ENCODE data around the gene EFCAB6.

EFCAB6 gene

DNA sequence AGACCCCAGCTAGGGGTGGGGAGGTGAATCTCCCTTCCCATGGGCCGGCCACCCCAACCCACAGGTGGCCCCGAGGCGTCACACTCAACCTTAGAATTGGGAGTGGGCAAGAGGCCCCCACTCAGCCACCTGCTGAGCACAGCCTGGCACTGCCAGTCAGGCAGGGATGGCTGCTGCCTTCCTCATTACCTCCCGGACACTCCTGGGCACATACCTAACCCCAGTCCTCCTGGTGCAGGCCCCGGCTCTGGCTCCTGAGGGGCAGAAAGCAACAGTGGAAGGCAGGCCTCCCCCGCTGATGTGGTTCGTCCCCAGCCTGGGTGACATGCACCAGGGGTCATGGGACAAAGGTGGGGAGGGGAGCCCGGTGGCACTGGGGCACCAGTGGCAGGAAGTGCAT, 296.7 kb downstream of the EFCAB6 start:
- DNase-seq: no peak

DNA sequence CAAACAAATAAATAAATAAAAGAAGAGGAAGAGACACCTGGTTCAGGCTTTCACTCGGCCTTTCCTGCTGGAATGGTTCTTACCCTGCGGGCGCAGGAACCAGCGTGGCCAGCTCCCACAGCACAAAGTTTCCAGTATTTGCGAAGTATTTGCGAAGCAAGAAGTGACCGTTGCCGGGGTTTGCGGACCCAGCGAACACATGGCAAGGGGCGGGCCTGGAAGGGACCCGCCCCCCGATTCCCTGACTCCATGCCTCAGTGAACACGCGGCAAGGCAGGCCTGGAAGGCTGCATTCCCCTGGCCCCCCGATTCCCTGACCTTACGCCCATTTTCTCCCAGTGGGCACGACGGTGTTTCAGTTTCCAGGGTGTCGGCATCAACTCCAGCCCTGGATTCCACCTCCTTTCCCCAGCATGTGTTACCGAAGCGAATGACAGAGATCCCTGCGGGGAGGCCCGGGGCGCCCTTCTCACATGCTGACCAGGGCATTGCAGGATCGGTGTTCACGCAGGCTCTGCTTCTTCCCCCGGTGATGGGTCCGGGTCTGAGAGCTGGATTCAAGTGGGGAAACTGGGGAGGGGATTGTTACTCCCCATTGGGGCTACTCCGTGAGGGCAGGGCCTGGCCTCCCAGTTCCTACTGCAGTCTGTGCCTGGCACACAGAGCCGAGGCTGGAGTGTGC, 297.5 kb downstream of the EFCAB6 start:
- DNase-seq: no peak

DNA sequence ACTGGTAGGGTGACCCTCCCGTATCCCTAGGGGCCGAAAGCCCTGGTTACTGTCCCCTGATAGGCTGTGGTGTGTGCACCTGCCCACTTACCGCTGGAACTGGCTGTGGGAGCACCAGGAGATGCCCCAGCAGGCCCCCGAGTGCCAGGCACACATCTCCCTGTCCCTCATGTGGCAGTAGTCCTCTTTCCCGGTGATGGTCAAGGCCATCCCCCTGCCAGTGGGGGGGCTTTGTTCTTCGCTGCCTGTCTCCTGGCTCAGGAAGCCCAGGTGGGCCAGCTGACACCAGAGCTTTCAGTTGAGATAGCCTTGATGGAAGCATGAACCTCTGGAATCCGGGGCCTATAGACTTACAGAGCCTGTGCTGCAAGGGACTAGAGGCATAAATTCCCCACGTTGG, 299.8 kb downstream of the EFCAB6 start:
- no peak for DNase-seq

DNA sequence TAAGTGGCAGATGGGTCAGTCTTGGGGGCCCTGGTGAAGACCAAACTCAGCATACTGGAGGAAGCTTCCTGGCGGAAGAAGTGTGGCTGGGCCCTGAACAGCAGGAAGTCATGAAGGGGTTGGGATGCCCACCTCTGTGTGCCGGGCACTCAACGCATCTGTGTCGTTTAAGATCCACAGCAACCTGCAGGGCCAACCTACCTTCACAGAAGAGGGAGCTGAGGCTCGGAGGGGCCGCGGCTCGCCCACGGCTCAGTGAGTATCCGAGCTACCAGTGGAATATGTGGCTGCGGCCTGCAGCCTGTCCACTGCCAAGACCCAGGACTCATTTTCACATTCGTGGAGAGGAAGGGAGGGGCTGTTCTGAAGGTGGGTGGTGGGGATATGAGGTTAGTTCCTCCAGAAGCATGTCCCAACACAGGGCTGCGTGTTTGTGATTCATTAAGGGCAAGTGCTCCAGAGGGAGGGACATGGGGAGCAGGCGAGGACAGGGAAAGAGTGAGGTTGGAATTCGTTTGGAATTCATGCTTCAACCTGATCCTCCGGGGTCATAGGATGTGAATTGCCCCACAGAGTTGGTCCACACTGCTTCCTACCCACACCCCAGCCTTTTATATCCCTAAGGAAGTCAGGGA, 300.7 kb downstream of the EFCAB6 start:
- no peak for DNase-seq

- no peak for DNase-seq
Observed at GRCh38 chr22:43510281-43511070, 301.6 kb downstream of the EFCAB6 start.

DNA sequence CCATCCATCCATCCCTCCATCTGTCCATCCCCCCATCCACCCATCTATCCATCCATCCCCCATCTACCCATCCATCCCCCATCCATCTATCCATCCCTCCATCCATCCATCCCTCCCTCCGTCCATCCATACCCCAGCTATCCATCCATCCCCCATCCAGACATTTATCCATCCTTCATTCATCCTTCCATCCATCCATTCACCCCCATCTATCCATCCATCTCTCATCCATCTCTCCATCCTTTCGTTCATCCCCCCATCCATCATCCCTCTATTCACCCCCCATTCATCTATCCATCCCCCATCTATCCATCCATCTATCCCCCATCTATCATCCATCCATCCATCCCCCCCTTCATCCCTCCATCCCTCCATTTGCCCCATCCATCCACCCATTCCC, 302.8 kb downstream of the EFCAB6 start:
- DNase-seq: no peak

DNA sequence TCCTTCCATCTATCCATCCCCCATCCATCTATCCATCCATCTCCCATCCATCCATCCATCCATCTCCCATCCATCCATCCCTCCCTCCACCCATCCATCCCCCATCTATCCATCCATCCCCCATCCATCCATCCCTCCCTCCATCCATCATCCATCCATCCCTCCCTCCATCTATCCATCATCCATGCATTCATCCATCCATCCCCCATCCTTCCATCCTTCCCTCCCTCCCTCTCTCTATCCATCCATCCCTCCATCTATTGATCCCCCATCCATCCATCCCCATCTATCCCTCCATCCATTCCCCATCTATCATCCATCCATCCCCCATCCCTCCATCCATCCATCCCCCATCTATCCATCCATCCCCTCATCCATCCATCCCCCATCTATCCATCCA, 303.6 kb downstream of the EFCAB6 start:
- DNase-seq: no peak

DNA sequence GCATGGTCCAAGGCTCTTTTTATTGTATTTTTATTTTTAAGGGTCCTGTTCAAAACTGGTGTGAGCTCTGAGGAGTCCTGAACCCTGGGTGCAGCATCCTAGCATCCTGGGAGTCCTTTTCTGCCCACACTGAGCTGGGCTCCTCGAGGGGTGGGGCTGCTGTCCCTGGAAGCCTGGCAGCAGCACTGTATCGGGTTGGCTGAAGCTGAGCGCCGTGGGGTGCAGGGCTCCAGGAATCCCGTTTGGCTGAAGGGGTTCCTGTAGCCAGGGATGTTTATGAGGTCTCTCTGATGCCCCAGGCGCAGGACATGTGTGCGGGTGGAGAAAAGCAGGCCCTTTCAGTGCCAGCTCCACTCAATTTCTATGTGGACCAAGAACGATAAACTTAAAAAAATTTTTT, 304.9 kb downstream of the EFCAB6 start:
- no peak for DNase-seq

DNA sequence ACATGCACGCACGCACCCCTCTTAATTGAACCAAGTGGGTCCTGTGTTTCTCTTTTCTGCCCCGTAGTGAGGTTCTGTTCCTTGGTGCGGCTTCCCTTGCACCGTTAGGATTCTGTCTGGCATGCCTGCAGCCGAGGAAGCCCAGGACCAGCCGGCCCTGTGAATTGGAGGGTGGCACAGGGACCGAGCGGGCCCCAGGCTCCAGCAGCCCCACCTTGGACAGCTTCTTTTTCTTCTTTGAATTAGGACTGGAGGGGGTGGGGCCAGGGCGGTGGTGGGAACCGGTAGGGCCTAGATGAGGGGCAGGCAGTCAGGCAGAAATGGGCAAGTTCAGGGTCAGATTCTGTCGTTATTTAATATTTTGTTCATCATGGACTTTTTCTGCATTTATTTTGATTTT, 305.6 kb downstream of the EFCAB6 start:
- no peak for DNase-seq

DNA sequence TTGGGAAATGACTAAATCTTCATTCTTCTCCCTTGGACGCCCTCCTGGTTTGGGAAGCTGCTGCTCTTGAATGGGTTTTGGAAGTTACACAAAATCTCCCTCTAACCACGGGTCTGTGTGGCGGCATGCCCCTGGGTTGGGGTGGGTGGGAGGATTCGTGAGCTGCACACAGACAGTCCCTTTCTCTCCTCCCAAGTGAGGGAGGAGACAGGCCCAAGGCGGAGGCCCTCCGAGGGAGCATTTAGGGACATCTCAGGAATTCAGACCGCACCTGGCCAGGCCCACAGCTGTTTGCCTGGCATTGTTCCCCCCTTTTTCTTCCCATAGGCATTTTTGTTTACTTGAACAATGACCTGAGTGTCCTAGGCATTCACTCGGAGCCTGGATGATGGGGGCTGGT, 306.2 kb downstream of the EFCAB6 start:
- no peak for DNase-seq

GRCh38 chr22:43505423-43505822, 306.7 kb downstream of the EFCAB6 start:
- DNase-seq: no peak

DNA sequence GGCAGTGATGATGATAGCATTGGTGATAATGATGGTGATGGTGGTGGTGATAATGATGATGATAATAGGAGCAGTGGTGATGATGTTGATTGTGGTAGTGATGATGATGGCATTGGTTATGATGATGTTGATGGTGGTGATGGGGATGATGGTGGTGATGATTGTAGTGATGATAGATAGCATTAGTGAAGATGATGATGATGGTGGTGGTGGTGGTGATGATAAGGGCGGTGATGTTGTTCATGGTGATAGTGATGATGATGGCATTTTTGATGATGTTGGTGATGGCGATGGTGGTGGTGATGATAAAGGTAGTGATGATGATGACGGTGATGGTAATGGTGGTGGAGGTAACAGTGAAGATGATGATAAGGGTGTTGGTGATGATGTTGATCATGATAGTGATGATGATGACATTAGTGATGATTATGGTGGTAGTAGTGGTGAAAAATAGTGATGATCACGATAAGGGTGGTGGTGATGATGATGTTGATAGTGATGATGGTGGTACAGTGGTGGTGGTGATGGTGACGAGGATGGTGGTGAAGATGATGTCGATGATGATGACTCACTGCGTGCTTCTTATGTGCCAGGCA, 307.3 kb downstream of the EFCAB6 start:
- DNase-seq: no peak

- no peak for DNase-seq
Observed at GRCh38 chr22:43504068-43504467, 308.0 kb downstream of the EFCAB6 start.

GRCh38 chr22:43502306-43502874, 309.7 kb downstream of the EFCAB6 start:
- DNase-seq: no peak

- DNase-seq: no peak
Observed at GRCh38 chr22:43501878-43502277, 310.2 kb downstream of the EFCAB6 start.

DNA sequence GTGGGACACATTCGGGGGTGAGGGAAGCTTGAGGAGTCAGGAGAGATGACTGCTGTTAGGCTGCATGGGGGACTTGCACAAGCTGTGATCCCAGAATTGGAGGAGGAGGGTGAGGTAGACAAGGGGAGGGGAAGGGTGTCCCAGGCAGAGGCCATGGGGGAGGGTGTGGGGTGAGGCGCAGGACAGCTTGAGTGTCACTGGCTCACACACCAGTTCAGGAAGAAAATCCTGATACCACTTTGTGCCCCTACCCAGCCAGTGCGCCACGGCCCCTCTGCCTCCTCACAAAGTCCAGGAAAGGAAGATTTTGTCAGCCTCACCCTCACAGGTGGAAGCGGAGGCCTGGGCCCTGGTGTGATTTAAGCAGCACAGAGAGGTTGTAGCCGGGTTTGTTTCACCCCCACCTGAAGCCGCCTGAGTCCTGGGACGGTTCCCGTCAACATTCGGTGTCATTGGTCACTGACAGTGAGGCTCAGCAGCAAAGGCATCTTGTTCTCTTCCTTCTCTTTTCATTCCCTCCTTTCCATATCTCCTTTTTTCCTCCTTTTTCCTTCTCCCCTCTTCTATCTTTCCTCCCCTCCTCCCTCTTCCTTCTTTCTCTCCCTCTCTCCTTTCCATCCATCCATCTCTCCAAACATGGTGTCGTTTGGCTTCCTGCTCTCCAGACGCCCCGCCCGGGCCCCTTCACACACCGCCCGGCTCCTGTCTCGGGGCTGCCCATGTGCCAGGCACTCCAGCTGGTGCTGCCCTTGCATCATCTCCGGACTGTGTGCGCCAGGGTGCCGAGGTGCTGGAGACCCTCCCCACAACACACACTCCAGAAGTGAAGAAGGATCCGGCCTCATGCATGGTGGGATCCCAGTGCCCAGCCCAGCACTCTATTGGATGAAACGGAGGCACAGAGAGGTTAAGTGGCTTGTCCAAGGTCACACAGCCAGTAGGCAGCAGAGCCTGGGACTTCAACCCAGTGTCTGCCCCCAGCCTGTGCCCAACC, 311.0 kb downstream of the EFCAB6 start:
- DNase-seq: no peak

DNA sequence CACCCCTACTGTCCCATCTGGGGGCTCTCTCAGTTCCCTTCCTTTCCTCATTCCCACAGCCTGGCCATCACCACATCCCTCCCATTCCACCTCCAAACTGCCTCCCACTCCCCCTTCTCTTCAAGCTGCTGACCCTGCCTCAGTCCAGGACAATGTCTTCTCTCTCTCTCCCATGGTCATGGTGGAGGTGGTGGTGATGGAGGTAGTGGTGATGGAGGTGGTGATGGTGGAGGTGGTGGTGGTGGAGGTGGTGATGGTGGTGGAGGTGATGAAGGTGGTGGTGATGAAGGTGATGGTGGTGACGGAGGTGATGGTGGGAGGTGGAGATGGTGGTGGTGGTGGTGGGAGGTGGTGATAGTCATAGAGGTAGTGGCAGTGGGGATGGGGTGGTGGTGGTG, 313.2 kb downstream of the EFCAB6 start:
- DNase-seq: no peak

- no peak for DNase-seq
Observed at GRCh38 chr22:43497956-43498855, 313.9 kb downstream of the EFCAB6 start.

DNA sequence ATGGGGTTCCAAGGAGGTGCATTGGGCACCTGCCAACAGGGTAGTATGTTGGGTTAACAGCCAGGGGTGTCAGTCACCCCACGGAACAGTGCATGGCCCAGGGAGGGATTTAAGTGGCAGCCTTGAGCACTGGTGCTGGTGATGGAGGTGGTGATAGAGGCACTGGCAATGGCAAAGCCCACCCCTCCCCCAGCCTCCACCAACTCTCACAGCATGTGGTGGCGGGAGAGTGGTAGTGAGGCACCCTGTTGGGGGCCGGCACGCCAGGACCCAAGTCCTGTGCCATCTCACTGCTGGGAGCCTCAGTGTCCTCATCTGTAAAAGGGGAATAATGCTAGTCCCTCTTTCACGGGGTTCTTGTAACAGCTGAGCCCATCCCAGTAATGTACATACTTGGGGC, 318.8 kb downstream of the EFCAB6 start:
- no peak for DNase-seq

DNA sequence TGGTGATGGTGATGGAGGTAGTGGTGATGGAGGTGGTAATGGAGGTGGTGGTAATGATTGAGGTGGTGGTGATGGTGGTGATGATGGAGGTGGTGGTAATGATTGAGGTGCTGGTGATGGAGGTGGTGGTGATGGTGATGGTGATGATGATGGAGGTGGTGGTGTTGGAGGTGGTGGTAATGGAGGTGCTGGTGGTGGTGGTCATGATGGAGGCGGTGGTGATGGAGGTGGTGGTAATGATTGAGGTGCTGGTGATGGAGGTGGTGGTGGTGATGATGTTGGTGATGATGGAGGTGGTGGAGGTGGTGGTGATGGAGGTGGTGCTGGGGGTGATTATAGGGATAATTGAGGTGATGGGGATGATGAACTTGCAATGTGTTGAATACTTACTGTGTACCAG, 320.4 kb downstream of the EFCAB6 start:
- DNase-seq: no peak

DNA sequence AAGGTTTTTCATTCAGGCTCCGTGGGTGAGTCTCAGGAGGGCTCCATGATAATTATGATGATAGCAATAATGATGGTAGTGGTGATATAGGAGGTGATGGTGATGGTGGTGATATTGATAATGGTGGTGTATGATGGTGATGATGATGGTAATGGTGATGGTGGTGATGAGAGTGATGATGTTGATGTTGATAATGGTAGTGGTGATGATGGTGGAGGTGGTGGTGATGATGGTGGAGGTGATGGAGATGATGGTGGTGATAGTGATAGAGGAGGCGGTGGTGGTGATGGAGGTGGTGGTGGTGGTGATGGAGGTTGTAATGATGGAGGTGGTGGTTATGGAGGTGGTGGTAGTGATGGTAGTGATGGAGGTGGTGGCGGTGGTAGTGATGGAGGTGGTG, 320.9 kb downstream of the EFCAB6 start:
- DNase-seq: no peak

All from hematopoietic multipotent progenitor cell treated with erythropoietin and hydrocortisone succinate and interleukin-3 and kit ligand, for 4 days (in vitro differentiated cells).